ENCODE data around the gene AAK1.
"Not testable (repeated sequence)": the region's sequence is repeated elsewhere in the genome, so short reads cannot be mapped to it uniquely, and the experiment has no call there.

The AAK1 gene

GRCh38 chr2:69643602-69644505 lies at the start of gene AAK1:
TSS of gene AAK1 (minus strand) at chr2:69643739. CDS start at chr2:69643040, 699 bp downstream.
- DNase-seq, result peak; percentile 73

GRCh38 chr2:69692424-69692823 lies 48.9 kb upstream of the AAK1 start:
- DNase-seq, result no peak

GRCh38 chr2:69689969-69690368 lies 46.4 kb upstream of the AAK1 start:
- no peak for DNase-seq

GRCh38 chr2:69689466-69689865 lies 45.9 kb upstream of the AAK1 start:
- no peak for DNase-seq

- DNase-seq, result no peak
Observed at GRCh38 chr2:69687971-69688611, 44.6 kb upstream of the AAK1 start.

- no peak for DNase-seq
Observed at GRCh38 chr2:69686813-69687212, 43.3 kb upstream of the AAK1 start.

- DNase-seq, result no peak
Observed at GRCh38 chr2:69685321-69686048, 41.9 kb upstream of the AAK1 start.

- DNase-seq, result no peak
Observed at GRCh38 chr2:69683170-69683971, 39.8 kb upstream of the AAK1 start.

- DNase-seq, result no peak
Observed at GRCh38 chr2:69682525-69682924, 39.0 kb upstream of the AAK1 start.

- no peak for DNase-seq
Observed at GRCh38 chr2:69680001-69680675, 36.6 kb upstream of the AAK1 start.

- DNase-seq, result no peak
Observed at GRCh38 chr2:69677914-69678313, 34.4 kb upstream of the AAK1 start.

- DNase-seq, result no peak
Observed at GRCh38 chr2:69676146-69676545, 32.6 kb upstream of the AAK1 start.

- DNase-seq, result no peak
Observed at GRCh38 chr2:69674316-69674670, 30.8 kb upstream of the AAK1 start.

- not testable (repeated sequence) for DNase-seq
Observed at GRCh38 chr2:69673098-69673497, 29.6 kb upstream of the AAK1 start.

- DNase-seq, result no peak
Observed at GRCh38 chr2:69669666-69670065, 26.1 kb upstream of the AAK1 start.

- no peak for DNase-seq
Observed at GRCh38 chr2:69668598-69668997, 25.1 kb upstream of the AAK1 start.

- DNase-seq, result no peak
Observed at GRCh38 chr2:69667805-69668382, 24.4 kb upstream of the AAK1 start.

- DNase-seq, result no peak
Observed at GRCh38 chr2:69665152-69665551, 21.6 kb upstream of the AAK1 start.

GRCh38 chr2:69663860-69664259 lies 20.3 kb upstream of the AAK1 start:
- no peak for DNase-seq

- DNase-seq, result not testable (repeated sequence)
Observed at GRCh38 chr2:69662547-69662946, 19.0 kb upstream of the AAK1 start.

- no peak for DNase-seq
Observed at GRCh38 chr2:69660637-69661036, 17.1 kb upstream of the AAK1 start.

- no peak for DNase-seq
Observed at GRCh38 chr2:69659941-69660483, 16.5 kb upstream of the AAK1 start.
